ENCODE data around the gene SUFU.
A peak's percentile ranks its signal among the peaks of the same experiment; 100 is the strongest.

Gene SUFU

DNA sequence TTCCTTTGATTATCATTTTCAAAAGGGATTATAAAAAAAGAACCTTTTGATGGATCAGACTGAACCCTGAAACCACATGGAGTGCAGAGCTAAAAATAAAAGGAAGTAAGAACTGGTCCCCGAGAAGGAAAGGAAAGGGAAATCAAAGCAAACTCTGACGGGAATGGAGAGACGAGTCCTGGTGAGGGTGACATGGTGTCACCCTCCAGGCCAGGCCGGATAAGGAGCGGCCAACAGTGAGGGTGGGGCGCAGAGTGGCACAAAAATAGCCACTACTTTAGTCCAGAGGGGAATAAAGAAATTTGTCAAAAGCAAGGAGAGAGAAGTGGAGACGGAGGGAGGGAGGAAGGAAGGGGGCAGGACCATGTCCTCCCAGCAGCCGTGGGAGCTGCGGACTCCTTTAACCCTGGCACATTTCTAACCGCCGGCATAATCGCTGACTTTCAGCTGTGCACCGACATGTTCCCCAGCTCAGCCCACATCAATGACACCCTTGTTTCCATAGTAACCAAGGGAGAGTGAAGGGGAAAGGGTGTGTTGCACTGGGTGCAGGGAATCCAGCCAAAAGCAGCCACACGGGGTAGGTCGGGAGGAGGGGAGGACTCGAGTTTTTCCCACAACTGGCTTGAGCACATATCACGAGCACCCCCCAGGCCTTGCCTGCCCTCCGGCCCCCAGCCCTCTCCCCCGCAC, 170.2 kb downstream of the SUFU start:
- peak; percentile 67 for DNase-seq (ENCODE audit: low read depth)

DNA sequence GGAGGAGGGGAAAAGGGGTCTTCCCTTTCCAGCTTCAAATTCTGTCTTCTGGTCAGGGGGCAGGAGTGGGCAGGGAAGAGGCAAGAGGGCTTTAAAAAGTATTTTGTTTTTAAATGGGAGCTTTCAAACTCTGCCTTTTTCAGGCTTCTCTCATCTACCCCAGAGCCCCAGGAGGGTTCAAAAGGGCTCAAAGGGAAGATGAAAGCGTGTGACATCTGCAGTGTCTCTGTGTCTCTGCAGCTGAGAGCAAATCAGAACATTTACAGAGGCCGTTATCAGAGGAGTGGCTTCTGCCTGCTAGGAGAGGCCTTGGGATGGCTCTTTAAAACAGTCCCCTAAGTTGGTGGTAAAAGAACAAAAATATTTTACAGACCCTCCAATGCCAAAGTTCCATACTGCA, 170.8 kb downstream of the SUFU start:
- no peak for DNase-seq (ENCODE audit: low read depth)

- DNase-seq (ENCODE audit: low read depth): no peak
These were observed 171.4 kb downstream of the SUFU start for GRCh38 chr10:102675011-102675665.

DNA sequence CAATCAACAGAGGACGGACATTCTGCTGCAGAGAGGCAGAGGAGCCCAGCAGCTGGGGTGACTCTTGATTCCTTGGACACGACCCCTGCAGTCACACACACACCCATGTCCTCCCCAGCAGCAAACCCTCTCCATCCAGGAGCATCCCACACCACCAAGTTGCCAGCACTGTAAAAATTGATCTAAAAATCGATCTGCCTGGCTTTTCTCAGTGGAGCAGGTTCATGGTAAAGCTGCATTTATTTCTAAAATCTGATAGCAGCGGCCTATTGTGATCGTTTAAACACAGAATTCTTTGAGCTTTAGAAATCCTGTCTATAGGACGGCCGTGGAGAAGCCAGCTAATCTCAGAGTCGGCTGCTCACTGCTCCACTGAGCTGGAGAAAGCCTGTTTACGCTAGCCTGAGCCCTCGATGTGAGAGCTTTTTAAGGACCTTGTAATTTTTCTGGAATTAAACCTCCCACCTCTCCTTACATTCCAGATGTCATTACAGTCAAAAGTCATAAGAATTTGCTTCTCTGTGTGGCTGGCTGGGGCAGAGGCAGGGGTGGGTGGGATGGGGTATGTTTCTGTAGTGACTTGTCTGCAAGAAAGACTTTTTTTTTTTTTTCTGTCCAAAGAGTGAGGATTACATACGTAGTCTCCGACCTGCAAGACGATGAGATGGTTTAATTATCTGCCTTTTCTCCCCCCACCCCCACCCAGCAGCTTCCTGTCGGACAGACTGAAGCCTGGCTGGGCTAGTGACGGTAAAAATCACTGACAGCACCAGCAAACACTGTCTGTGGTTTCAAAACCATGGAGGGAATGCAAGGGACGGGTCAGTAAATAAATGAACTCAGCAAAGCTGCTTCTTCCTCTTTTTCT, 172.1 kb downstream of the SUFU start:
- DNase-seq (ENCODE audit: low read depth): no peak

DNA sequence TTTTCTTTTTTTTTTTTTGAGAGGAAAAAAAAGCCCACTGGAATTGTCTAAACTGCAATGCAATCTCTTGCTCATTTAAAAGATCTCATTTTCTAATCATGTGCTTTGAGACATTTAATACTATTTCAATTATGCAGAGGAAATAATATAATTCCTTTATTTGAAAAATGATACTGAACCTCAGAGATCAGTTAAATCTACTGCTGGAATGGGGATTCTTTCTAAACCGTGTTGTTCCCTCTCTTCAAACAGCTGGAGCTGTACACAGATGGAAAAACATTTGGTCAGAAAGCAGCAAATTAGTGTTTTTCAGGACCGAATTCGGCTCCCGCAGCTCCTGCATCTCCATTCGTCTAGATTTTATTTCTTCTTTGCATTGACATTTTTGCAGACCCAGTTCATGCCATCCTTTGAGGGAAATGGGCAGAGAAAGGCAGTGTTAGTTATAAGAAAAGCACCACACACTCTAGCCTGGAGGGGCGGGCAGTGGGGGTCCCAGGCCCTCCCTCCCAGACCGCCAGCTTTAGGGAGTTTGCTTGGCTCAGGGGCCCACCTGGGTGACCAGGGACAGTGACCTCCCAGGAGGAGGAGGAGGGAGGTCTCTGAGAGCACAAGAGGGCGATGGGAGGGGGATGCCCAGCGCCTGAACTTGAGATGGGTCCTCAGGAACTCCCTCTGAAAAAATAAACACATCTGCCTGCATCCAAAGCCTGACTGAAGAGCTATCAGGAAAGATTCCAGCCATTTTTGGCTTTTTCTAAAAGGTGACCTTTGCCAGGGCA, 173.0 kb downstream of the SUFU start:
- no peak for DNase-seq (ENCODE audit: low read depth)

DNA sequence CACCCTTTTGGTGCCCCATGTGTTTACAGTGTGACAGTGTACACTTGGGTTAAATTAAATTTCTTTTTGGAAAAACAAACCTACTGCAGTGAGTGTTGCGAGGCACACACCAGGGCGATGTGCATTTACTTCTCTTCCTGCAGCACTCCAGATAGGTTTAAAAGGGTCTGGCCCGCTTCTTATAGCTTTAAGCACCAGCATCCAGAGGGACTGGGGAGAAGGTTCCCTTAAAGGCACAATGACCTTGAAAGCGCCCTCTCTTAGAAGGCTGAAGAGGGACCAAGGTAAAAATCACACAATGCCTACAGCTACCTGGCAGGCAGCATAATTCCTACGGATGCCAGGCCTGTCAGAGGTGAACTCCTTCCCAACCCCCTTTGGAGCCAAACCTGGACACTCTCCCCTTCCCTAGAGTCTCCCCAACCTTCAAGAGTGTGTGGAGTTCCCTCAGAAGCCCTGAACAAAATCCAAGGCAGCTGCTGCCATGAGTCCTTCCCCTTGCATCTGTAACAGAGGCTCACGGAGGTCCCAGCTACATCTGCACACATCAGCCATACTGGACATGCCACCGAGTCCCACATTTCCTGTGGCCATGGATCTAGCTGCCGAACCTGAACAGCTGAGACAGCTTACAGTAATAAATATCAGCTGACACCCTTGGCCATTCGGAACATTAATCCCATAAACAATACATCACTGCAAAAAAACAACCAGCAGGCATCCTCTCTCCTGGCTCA, 173.7 kb downstream of the SUFU start:
- no peak for DNase-seq (ENCODE audit: low read depth)

GRCh38 chr10:102678068-102678400, 174.3 kb downstream of the SUFU start:
- DNase-seq (ENCODE audit: low read depth): no peak

DNA sequence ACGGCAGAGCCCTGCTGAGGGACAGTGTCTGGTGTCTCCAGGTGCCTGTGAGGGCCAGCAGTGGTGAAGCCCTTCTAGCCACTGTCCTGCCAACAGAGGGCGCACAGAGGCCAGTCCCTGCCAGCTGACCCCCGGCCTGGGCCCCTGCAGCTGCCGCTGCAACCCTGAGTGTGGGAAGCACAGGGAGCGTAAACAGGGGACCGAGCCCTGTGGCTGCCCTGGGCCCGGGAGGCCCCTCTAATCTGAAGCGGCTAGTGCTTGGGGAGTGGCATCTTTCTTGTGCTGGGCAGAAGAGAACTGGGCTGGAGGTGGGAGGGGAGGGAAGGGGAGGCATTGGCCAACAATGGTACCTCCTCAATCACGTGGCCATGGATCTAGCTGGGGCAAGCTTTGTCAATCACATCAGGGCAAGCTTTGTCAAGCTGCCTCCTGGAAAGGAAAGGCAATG, 175.1 kb downstream of the SUFU start:
- DNase-seq (ENCODE audit: low read depth): no peak

DNA sequence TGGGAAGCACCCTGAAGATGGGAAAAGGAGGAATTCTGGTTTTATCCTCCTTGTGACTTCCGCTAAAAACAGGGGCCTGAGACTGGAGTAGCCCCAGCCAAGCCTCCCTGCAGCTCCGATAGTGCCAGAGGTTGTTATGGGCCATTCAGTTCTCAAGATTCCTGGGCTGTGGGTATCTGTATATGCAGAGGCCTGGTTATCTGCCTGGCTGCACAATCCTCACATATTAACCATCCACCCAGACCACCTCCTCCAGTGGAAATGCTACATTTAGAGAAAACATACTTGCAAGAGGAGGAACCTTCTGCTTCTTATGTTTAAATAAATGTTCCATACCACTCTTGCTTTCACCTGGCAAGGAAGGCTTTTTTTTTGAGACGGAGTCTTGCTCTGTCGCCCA, 175.8 kb downstream of the SUFU start:
- DNase-seq (ENCODE audit: low read depth): no peak

DNA sequence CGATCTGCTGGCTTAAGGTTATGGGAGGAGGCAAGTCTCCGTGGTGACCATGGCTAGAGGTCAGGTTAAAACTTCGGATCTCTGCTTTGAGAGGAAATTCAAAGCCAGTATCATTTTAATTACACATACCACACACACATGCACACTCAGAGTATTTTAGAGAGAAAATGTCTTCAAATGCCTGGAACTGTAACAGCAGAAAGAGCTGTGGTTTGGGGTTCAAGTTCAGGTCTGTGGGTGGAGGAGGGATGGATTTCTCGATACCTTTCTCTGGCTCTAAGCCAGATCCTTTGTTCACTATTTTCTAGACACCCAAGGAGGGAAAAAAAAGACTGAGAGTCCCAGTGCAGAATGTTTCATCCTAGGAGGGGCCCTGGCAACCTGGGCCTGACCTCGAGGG, 177.9 kb downstream of the SUFU start:
- DNase-seq (ENCODE audit: low read depth): no peak

DNA sequence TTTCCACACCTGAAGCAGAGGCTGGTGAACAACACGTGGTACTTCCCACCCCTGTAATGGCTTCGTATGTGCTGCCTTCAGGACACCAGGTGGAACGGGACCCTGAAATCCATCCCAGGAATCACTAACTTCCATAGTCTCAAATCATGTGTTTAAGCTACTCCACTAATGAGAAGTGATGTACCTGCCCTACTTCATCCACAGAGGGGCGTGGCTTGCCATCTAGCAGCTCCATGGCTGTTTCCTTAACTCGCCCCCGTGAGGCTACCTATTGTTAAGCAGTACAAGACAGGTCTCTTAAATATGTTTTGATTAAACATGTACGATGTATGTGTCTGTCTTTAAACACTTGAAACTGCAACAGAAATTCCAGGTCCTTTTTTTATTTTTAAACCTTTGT, 178.6 kb downstream of the SUFU start:
- DNase-seq (ENCODE audit: low read depth): no peak

DNA sequence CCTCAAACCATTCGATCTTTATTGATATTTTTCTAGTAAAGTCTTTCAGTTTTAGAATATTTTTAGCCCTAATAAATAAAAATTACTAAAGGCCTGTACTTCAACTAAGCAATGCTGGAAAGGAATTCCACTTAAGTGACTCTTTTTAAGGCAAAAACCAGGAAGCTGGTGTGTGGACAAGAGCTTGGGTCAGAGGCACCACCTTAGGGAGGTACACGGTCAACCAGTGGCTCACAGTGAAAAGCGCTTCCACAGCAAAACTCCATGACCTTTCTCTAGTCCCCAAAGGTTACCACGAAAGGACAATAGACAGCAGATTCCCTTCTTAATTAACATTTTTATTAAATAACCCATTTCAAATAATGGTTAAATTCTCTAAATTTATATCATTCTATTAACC, 179.2 kb downstream of the SUFU start:
- no peak for DNase-seq (ENCODE audit: low read depth)

Measured in T-helper 22 cell (primary cell).